Measurements from ENCODE around the gene ATP4A.

ATP4A gene

DNA sequence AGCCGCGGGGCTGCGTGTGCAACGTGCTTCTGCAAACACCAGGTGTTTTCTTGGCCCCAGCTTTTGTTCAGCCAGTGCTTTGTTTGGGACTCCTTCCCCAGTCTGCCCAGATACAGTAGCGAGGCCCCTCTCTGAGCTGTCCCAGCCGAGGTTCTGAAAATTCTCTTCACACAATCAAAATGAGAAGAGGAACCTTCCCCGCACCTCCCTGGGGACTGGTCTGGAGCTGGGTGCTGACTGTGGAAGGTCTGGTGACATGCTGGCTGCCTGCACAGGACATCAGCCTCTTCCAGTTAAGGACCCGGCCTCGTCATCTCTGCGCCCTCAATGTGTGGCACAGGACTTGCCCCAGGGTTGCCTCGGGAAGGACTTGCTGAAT, 4.2 kb downstream of the ATP4A start:
- Mint-ChIP-seq H3K36me3 (ENCODE audit: low read depth) (no peaks in the 10 kb centered on the region), H3K9me3 (peaks cover 4% of the 10 kb centered on the region), H3K4me3 (no peak overlapping the region), H3K4me1 (peaks cover 21% of the 10 kb centered on the region), H3K27ac (no peak overlapping the region), H3K27me3 (ENCODE audit: low read depth, poor library complexity) (peaks cover 88% of the 10 kb centered on the region)
- no peak for DNase-seq
- TF ChIP-seq, protein P1, sequence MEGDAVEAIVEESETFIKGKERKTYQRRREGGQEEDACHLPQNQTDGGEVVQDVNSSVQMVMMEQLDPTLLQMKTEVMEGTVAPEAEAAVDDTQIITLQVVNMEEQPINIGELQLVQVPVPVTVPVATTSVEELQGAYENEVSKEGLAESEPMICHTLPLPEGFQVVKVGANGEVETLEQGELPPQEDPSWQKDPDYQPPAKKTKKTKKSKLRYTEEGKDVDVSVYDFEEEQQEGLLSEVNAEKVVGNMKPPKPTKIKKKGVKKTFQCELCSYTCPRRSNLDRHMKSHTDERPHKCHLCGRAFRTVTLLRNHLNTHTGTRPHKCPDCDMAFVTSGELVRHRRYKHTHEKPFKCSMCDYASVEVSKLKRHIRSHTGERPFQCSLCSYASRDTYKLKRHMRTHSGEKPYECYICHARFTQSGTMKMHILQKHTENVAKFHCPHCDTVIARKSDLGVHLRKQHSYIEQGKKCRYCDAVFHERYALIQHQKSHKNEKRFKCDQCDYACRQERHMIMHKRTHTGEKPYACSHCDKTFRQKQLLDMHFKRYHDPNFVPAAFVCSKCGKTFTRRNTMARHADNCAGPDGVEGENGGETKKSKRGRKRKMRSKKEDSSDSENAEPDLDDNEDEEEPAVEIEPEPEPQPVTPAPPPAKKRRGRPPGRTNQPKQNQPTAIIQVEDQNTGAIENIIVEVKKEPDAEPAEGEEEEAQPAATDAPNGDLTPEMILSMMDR (IDR thresholded peaks at IDR 0.05), result no peak

GRCh38 chr19:35558400-35559280, 4.8 kb downstream of the ATP4A start:
- DNase-seq, result no peak
- H3K4me1 Mint-ChIP-seq, result peaks cover 21% of the 10 kb centered on the region
- peaks cover 86% of the 10 kb centered on the region for H3K27me3 Mint-ChIP-seq (ENCODE audit: low read depth, poor library complexity)
- H3K9me3 Mint-ChIP-seq, result peaks cover 4% of the 10 kb centered on the region
- H3K36me3 Mint-ChIP-seq (ENCODE audit: low read depth), result no peaks in the 10 kb centered on the region
- no peak overlapping the region for H3K4me3 Mint-ChIP-seq
- H3K27ac Mint-ChIP-seq, result no peak overlapping the region
- TF ChIP-seq, protein P1 (IDR thresholded peaks at IDR 0.05), result no peak

DNA sequence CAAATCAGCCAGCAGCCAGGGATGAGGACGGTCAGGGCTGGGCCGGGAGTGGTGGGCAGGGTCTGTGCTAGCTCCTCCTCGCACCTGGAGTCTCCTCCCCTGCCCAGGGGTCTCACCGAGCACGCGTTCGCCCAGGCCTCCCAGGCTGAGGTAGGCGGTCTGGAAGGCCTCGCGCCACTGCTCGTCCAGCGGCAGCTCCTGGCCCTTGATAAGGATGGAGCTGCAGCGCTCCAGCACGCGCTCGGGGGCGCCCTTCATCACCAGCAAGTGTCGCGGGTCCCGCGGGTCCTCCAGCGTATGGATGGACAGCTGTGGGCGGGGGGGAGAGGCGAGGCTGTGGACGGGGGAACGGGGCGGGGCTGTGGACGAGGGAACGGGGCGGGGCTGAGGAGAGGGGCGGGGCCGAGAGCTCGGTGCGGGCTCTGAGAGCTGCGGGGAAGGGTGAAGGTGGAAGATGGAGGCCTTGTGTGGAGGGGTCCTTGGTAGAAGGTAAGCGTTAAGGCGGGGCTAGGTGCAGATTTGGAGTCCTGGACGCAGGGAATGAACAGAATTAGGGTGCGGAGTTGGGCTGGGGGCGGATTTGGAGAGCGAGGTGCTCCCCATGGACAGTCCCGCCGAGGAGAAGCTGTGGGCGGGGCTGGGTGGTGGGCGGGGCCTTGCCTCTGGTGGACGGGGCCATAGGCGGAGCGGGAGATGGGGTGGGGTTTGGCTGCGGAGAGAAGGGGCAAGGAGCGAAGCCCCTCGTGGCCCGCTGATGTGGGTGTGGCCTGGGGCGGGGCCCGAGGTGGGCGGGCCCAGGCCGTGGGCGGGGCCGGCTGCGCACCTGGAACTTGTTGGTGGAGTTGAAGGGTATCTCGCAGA, 5.7 kb downstream of the ATP4A start:
- peak; percentile 98 for DNase-seq
- peaks cover 4% of the 10 kb centered on the region for H3K9me3 Mint-ChIP-seq
- no peaks in the 10 kb centered on the region for H3K36me3 Mint-ChIP-seq (ENCODE audit: low read depth)
- H3K4me1 Mint-ChIP-seq, result peaks cover 21% of the 10 kb centered on the region
- H3K4me3 Mint-ChIP-seq, result peak overlapping the region; percentile 87
- peaks cover 81% of the 10 kb centered on the region for H3K27me3 Mint-ChIP-seq (ENCODE audit: low read depth, poor library complexity)
- H3K27ac Mint-ChIP-seq, result no peak overlapping the region
- TF ChIP-seq, protein P1 (IDR thresholded peaks at IDR 0.05), result no peak

GRCh38 chr19:35556846-35557538, 6.5 kb downstream of the ATP4A start:
- H3K27ac Mint-ChIP-seq, result no peak overlapping the region
- TF ChIP-seq, protein P1 (IDR thresholded peaks at IDR 0.05), result no peak
- peak overlapping the region; percentile 87 for H3K4me3 Mint-ChIP-seq
- H3K36me3 Mint-ChIP-seq (ENCODE audit: low read depth), result no peaks in the 10 kb centered on the region
- peaks cover 4% of the 10 kb centered on the region for H3K9me3 Mint-ChIP-seq
- peaks cover 21% of the 10 kb centered on the region for H3K4me1 Mint-ChIP-seq
- DNase-seq, result no peak
- H3K27me3 Mint-ChIP-seq (ENCODE audit: low read depth, poor library complexity), result peaks cover 73% of the 10 kb centered on the region

DNA sequence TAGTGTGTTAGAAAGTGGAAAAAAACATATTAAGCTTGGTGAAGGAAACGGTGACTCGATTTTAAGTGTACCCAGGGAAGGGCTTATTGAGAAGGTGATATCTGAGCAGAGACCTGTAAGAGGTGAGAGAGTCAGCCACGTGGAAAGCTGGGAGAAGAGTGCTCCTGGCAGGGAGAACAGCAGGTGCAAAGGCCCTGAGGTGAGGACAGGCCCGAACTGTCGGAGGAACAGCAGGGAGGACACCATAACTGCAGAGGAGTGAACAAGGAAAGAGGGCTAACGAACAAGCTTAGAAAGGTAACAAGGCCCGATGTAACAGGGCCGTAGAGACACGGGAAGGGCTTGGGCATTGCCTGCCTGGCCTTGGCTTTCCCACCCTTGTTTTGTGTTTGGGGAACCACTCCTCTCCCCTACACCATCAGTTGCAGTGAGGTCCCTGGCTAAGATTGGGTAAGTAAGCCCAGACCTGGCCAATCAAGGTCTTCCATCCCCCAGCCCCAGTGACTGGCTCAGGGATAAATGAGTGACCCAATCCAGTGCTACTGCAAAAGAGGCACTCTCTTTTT, 7.3 kb downstream of the ATP4A start:
- H3K9me3 Mint-ChIP-seq, result peaks cover 4% of the 10 kb centered on the region

More for the DNA sequence above, 7.3 kb downstream of the ATP4A start:
- peaks cover 17% of the 10 kb centered on the region for H3K4me1 Mint-ChIP-seq
- TF ChIP-seq, protein P1 (IDR thresholded peaks at IDR 0.05), result no peak
- H3K36me3 Mint-ChIP-seq (ENCODE audit: low read depth), result no peaks in the 10 kb centered on the region
- peak overlapping the region; percentile 19 for H3K27ac Mint-ChIP-seq
- peak overlapping the region; percentile 7 for H3K4me3 Mint-ChIP-seq
- no peak for DNase-seq
- peaks cover 67% of the 10 kb centered on the region for H3K27me3 Mint-ChIP-seq (ENCODE audit: low read depth, poor library complexity)
